GM19240 (cell line): ENCODE measurements around the gene ARHGEF17.

Experiments
- DNase-seq: peaks from one replicate; pipeline ENCODE4 v3.0.0; 2011; ENCODE audit warnings: low spot score; ENCODE audit not compliant: insufficient read length

ARHGEF17 gene

GRCh38 chr11:73393479-73394415, 85.7 kb downstream of the ARHGEF17 start:
- peak; percentile 65 for DNase-seq

GRCh38 chr11:73394416-73395296, 86.6 kb downstream of the ARHGEF17 start:
- DNase-seq = no peak

GRCh38 chr11:73395297-73396208, 87.5 kb downstream of the ARHGEF17 start:
- DNase-seq = no peak

DNA sequence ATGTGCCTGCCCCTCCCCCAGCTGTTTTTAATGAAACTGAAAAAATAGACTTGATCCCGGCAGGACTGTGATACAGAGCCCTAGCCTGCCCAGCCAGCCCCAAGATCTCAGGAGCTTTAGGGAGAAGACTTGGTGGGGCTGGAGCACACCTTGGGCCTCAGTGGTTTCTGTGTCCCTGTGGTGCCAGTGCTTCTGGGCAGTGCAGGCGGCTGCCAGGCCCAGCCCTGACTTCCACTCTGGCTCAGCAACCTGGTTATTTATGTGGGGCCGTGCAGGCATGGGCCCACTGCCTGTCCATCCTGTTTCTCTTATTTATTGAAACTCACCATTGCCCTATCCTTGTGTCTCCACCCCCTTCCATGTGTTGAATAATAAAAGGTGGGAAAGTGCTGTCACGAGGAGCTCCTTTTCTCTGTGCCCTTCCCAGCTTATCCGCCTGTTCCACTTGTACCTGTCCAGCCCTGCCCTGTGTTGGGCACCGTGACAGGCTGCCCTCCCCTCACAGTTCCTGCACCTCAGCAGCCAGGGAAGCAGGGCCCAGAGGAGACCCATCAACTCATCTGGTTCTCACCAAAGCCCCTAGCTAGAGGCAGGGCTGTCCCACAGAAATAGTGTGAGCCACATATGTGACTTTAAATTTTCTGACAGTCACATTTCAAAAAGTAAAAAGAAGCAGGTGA, 88.3 kb downstream of the ARHGEF17 start:
- no peak for DNase-seq

GRCh38 chr11:73396985-73397384, 88.9 kb downstream of the ARHGEF17 start:
- DNase-seq = no peak

DNA sequence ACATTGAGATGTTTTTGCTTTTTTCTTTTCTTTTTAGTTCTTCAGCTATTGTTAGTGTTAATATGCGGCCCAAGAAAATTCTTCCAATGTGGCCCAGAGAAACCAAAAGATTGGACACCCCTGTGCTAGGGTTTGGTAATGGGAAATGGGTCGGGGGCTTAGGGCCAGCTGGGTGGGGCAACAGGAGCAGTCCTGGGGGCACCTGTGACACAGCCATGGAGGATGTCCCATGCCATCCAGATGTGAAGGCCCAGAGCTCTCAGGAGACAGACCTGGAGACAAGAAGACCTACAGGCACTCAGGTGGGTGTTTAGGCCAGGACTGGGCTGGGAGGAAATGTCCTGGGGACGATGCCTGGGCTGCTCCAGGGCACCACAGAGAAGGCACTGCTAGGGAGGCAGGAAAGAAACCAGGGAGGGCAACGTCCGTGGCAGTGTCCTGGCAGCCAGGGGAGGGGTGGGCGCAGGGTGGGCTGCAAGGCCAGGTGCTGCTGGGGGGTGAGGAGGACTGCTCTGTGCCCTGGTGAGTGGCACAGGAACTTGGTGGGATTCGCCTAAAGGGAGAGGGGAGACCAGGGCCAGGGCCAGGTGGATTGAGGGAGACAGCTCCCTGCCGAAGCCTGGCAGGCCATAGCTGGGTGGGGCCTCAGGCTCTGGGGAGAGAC, 89.5 kb downstream of the ARHGEF17 start:
- DNase-seq = no peak

- DNase-seq = no peak
Observed at GRCh38 chr11:73398132-73398526, 90.1 kb downstream of the ARHGEF17 start.

DNA sequence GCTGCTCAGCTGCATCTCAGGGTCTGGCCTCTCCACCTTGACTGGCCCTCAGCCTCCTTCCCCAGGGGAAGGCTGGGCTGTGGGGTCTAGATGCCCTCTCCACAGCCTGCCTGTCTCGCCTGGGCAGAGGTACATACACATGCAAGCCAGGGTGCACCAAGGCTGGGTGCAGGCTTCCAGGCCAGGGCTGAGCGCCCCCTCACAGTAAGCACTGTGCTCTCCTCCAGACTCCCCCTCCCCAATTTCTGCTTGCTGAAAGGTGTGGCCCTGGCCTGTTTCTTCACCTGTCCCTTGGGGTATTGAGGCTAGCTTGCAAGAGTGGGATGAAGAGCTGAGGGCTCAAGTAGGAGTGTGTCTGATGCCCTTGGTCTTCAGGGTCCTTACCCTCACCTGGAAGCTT, 90.6 kb downstream of the ARHGEF17 start:
- DNase-seq = no peak

GRCh38 chr11:73399159-73399590, 91.1 kb downstream of the ARHGEF17 start:
- DNase-seq = no peak

- DNase-seq = no peak
Observed at GRCh38 chr11:73399636-73400035, 91.6 kb downstream of the ARHGEF17 start.

DNA sequence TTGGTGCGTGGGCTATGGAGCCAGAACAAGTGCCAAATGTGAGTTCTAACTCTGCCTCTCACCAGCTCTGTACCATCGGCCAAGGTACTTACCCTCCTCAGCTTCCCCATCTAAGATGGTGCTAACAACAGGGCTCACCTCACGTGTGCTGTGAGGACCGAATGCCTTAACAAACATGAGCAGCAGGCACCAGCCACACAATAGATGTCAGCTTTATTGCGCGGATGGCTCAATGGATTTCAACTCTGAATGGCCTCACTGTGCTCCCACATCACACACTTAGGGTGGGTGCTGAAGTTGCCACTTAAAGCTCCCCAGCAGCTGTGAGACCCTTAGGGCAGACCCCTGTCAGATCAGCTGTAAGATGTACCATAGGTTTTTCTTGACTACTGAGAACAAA, 92.2 kb downstream of the ARHGEF17 start:
- DNase-seq = no peak

GRCh38 chr11:73401217-73401923, 93.3 kb downstream of the ARHGEF17 start:
- DNase-seq = no peak

DNA sequence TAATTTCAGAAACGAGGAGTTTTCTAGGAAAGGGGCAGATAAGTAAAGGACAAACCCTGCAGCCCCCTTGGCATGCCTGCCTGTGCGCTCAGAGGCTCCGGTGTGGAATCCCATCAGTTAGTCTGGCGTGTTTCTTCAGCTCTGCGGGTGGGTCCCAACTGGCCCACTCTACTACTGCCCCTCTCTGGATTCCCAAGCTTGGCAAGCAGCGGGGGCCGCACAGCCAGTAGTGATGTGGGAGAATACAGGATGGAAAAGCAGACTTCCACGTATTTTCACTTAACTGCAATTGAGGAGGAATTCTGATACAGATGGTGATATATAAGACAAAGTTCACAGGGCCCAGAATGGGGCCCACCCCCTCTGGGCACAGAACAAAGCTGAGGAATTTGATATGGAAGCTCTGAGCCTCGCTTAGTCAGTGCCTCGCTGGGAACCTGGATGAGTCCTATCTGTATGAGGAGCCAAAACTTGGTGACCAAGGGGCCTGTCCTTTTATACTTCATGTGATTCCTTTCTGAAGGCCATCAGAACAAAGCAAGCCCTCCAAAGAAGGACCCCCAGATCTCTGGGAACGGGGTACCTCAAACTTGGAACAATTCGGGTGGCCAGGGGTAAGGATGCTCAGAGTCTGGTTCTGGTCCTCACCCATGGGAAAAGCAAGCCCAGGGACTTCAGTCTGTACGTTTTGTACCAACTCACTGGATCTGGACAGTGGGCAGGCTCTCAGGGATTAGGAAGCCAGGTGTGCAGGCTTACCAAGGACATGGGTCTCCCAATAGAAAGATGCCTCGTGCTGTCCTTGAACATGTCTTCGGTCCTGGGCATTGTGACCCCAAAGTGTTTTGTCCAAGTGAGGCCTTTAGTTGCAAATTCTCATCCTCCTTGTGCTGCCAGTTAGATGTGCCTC, 94.1 kb downstream of the ARHGEF17 start:
- DNase-seq = no peak

GRCh38 chr11:73402834-73403185, 94.7 kb downstream of the ARHGEF17 start:
- DNase-seq = no peak

GRCh38 chr11:73403541-73403940, 95.5 kb downstream of the ARHGEF17 start:
- DNase-seq = no peak

- no peak for DNase-seq
Observed at GRCh38 chr11:73404048-73404447, 96.0 kb downstream of the ARHGEF17 start.

DNA sequence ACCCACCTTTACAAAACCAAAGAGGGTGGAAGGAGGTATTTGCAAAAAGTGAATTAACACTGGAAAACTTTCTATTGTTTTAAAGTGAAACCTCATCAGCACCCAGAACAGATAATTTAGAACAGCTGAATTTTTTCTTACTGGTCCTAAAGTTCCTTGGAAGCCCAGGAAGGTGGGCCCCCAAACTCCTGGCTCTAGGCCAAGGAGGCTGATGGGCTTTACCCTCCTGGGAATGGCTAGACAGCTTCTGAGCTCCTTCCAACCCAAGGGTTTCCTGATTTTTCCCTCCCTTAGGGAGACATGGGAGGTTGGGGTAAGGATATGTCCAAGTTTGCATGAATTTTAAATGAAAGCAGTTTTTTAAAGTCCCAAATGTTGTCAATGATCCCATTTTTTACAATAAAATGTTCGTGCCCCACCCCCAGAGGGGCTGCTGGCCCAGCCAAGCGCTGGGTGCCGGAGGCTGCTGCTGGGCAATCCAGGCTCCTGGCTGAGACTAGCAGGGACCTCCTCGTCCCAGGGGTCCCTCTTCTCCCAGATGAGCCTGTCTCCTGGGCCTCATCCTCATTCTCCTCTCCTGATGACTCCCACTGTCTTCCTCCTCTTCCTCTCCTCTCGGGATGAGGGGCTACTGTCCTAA, 96.5 kb downstream of the ARHGEF17 start:
- DNase-seq = no peak

DNA sequence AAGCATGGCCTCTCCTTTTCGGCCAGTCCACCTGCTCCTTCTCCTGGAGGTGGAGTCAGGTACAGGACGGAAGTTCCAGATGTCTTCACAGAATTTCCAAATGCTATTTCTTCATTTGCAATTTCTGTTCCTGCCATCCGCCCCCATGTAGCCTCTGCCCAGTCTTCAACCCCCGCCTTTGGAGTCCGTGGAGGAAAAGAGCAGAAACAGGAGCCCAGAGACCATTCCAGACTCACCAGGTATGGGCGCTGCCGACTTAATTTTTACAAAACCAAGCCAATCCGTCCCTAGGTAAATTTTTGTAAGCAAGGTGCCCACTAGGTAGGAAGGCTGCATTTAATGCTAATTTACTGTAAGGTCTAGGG, 97.1 kb downstream of the ARHGEF17 start:
- DNase-seq = no peak
